ENCODE results near the gene NEK6.
A peak's percentile ranks its signal among the peaks of the same experiment; 100 is the strongest.

The NEK6 gene

DNA sequence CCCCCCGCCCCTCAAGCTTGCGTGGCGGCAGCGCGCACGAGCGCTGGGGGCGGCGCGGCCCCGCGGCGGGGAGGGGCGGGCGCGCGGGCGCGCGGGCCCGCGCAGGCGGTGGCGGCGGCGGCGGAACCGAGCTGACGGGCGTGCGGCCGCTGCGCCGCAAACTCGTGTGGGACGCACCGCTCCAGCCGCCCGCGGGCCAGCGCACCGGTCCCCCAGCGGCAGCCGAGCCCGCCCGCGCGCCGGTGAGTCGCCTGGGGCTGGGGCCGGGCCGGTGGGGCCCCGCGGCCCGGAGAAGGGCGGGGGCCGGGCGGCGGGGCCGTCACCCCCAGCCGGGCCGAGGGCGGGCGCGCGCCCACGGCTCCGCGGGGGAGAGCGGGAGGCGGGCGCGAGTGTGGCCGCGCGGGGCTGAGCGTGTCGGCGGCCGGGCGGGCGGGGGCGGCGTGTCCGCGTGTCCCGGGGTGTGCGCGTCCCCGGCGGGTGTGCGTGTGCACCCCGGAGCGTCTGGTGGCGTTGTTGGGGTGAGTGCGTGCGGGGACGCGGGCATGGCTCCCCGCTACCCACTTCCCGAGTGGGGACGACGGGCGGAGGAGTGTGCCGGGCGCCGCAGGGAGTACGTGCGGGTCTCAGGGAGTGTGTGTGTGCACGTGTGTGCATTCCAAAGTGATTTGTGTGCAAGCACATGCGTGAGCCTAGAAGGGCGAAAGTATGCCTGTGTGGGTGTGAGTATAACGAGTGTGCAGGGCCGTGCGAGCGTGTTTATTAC lies at the start of gene NEK6:
Gene NEK6, plus strand, starts transcription at position 106 of the 763 bp plus-strand sequence. CDS start 44,016 bp downstream, outside the sequence.
- DNase-seq (ENCODE audit: low read depth in 3 of 3): peak in 1 of 3 donors; percentile 20

DNA sequence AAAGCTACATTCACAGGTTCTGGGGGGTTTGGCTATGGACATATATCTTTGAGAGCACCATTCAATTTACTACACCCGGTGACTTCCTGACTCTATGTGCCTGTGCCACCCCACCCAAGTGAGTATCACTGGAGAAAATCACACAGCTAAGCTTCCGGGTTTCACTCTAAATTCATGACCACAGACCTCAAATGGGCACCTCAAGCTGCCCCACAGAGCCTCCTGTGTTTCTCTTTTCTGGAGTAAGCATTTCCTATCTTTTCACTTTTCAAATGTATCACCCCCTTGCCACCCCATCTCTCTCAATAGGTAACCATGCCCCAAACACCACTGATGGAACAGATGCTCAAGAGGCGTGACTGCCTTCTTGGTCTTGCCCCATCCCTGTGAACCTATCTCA lies 49.2 kb upstream of the NEK6 start:
- DNase-seq (ENCODE audit: low read depth in 3 of 3): no peak

DNA sequence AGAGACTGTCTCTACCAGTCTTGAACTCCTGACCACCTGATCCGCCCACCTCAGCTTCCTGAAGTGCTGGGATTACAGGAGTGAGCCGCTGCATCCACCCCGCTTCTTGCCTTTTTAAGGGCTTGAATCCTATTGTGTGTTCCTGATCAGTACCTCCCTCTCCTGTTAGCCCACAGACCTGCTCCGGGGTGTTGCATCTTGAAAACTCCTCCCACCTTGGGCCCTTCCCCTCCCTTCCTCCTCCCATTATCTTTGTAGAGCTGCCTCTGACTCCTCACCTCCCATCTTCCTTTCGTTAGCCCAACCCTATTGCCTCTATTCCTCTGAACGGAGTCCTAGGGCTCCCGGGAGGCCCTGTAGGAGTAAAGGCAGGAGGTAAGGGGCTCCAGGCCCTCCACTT lies 48.5 kb upstream of the NEK6 start:
- no peak for DNase-seq (ENCODE audit: low read depth in 3 of 3)

- DNase-seq (ENCODE audit: low read depth in 3 of 3): no peak
Measured at GRCh38 chr9:124209774-124210173, 48.0 kb upstream of the NEK6 start.

GRCh38 chr9:124210697-124211096 lies 47.1 kb upstream of the NEK6 start:
- DNase-seq (ENCODE audit: low read depth in 3 of 3): peak in 1 of 3 donors; percentile 35

DNA sequence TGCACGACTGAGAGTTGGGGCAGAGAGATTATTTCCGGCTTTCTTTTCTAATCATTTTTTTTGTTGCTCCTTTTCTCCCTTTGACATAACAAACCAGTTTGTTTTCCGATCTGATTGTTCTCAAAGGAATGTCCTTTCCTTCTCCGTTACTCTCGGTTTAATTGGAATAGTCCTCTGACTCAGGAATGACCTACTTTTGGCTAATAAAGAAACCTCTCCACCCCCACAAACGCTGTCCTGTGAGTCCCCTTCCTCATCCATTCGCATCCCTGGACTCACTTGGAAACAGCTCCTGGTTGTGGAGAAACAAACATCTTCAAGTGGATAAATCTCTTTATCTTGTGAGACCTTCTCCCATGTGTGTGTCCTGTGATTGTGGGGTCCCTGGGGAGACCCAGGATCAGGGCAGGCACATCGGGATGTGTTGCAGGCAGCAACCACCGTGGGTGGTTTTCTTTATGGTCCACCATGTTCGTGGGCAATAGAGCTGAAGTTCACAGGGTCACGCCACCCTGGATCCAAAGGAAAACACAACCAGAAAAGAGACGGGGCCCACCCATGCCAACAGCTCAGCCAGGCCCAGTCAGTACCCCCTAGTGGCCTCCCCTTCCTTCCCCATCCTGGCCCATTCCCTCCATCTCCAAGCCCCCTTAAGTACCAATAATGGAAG lies 45.2 kb upstream of the NEK6 start:
- no peak for DNase-seq (ENCODE audit: low read depth in 3 of 3)

GRCh38 chr9:124213396-124213795 lies 44.4 kb upstream of the NEK6 start:
- no peak for DNase-seq (ENCODE audit: low read depth in 3 of 3)

GRCh38 chr9:124214116-124214515 lies 43.6 kb upstream of the NEK6 start:
- DNase-seq (ENCODE audit: low read depth in 3 of 3): no peak

DNA sequence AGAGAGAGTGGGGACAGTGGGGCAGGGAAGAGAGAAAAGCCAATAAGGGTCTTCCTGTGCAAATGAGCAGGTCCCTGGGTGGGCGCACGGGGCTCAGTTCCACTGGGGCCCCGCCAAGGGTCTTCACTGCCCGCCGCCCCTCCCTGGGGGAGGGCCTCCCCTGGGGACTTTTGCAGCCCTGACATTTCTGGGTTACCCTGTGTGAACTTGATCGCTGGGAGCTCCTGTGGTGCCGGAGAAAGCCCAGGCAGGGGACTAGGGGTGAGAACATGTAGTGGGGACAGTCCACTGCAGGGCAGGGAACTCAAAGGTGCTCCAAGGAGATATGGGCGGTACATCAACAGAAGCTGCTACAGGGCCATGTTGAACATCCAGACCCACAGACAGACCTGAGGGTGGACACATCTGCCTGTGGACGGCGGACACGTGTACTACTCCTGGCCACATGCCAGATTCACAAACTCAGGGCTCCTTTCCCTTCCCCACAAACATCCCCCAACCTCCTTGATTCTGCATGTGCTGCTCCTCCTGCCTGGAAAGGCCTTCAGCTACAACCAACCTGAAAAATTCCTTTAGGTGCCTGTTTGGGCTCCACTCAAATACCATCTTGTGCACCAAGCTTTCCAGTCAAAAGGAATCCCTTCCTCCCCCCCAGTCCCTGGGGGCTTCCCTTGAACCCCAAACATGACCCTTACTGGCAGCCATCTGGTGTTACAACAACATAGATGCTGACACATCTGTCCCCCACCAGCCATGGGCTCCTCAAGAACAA lies 43.0 kb upstream of the NEK6 start:
- no peak for DNase-seq (ENCODE audit: low read depth in 3 of 3)

DNA sequence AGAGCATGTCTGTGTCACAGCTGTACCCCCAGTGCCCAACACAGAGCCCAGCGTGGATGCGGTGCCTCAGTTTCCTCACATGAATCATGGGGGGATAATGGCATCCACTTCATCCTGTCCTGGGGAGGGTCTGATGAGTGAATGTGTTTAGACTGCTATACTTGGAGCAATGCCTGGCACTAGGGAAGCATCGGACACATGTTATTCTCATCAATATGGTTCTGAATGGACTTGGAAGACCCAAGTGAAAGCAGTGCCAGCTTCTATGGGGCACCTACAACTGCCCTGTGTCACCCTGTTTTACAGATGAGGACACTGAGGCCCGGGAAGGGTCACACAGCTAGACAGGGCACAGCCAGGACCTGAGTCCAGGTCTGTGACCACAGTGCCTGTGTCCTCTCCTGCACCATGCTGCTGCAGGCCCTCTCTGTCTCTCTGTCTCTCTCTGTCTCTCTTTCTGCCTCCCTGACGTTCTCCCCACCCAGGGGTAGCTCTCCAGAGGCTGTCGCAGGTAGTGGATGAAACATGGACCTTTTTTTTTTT lies 42.3 kb upstream of the NEK6 start:
- DNase-seq (ENCODE audit: low read depth in 3 of 3): no peak

- no peak for DNase-seq (ENCODE audit: low read depth in 3 of 3)
Measured at GRCh38 chr9:124215956-124216355, 41.8 kb upstream of the NEK6 start.

DNA sequence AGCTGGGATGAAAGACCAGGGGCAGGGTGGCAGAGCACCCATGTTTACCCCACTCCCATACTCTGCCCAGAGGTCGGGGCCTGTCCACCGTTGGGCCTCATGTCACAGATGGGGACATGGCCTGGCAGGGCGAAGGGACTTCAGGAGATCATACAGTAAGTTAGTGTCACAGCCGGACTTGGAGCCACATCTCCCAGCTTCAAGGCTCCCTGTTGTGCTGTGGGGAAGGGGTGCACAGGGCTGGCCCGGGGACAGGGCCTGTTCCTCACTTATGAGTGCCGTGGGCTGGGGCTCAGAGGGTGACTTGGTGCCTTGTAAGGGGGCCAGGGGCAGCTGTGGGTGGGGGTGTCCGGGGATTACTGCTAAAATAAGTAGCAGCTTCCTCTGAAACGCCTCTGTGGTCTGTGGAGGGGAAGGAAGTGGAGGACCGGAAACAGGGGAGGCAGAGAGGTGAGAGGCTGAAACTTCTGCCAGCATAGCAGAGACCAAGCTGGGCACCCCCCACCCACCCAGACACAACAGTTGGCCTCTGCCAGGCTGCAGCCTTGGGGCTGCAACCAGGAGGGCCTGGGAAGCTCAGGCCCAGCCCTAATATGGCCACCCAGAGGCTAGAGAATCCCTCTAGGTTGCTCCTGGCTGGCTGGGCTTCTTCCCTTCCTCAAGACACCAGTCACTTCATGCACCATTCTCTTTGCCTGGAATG lies 41.1 kb upstream of the NEK6 start:
- peak in 2 of 3 donors; percentile 32 to 60 for DNase-seq (ENCODE audit: low read depth in 3 of 3)

DNA sequence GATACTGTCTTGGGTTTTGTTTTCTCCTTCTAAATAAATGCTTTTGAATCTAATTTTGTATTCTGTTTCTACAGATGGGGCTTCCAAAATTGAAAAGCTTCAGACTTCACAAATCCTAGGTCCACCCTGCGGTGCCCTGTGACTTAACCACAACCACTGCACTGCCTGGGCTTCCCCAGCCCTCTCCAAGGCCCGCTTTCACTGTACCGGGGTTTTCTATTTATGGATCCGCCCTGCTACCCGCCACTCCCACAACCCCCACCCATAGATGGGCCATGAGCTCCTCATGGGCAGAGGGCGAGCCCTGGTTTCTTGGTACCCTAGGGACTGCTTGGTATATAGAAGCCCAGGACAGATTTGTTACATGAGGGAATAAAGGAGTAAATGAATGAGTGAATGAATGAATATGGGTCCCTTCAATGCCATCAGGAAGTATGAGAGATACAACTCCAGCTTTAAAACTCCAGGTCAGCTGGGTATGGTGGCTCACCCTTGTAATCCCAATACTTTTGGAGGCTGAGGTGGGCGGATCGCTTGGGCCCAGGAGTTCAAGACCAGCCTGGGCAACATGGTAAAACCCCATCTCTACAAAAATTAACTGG lies 39.8 kb upstream of the NEK6 start:
- no peak for DNase-seq (ENCODE audit: low read depth in 3 of 3)

- DNase-seq (ENCODE audit: low read depth in 3 of 3): peak in 1 of 3 donors; percentile 20
Measured at GRCh38 chr9:124218438-124218982, 39.2 kb upstream of the NEK6 start.

DNA sequence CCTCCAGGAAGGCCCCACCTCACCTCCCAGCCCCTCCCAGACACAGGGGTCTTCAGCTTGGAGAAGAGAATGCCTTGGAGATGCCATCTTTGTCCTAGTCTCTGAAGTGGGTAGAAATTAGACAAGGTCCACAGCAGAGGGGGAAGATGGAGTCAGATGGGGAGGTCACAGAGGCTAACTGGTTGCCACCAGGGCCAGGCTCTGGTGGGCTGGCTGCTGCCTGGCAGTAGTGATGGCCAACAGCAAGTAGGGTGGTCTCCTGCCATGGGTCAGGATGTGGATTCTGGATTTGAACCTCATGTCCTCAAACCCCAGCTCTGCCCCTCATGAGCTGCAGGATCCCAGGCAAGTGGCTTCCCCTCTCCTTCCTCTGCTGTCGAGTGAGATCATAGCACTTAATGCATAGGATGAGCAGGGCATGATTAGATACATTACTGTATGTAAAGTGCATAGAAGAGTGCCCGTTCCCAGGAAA lies 38.7 kb upstream of the NEK6 start:
- no peak for DNase-seq (ENCODE audit: low read depth in 3 of 3)

- DNase-seq (ENCODE audit: low read depth in 3 of 3): no peak
Measured at GRCh38 chr9:124220946-124221451, 36.8 kb upstream of the NEK6 start.

DNA sequence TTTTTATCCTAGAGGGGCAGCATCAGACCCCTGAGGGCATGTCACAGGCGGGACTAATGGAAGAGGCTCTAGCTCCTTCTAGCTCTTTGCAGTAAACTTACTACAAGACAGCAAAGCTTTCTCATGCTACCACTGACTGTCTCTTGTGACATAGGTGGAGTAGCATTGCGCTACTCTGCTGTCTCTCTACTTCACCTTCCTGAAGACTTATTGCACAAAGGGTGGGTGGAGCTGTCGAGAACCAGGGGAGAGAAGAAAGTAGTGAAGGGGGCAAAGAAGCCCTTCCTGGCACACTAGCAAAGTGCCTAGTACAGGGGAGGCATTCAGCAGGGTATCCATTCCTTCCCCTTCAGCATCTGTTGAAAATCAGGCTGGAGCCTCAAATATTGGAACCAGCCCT lies 36.1 kb upstream of the NEK6 start:
- DNase-seq (ENCODE audit: low read depth in 3 of 3): no peak

- DNase-seq (ENCODE audit: low read depth in 3 of 3): no peak
Measured at GRCh38 chr9:124222109-124222508, 35.6 kb upstream of the NEK6 start.

DNA sequence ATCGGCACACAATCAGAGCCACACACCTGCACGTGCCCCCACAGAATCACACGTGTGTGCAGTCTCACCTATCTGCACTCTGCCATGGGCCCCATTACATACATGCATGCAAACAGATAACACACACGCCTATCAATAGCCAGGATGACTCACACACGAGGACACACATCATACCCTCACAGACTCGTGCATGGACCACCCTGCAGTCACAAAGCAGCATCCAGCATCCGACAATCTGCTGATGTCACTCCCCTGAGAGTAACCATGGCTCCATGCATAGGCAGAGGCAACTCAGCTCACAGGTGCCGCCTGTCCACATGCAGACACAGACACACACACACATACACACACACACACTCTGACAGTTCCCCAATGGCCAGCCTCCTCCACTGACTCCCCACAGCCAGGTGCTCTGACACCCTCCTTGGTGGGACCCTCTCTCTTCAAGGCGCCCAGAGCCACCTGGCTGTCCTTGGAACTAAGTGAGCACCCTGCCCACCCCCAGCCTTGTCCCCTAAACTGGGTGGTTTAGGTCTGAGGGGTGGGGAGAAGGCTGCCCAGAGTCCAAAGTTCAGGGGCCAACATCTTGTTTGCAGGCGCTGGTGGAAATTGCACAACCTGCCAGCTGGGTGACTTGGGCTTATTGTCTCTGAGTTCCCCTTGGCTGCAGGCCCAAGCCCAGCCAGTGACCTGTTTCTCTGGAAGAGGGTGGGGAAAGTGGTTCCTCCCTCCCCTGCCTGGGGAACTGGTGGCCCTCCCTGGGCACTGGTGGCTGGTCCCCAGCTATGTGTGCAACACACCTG lies 34.6 kb upstream of the NEK6 start:
- DNase-seq (ENCODE audit: low read depth in 3 of 3): no peak

- no peak for DNase-seq (ENCODE audit: low read depth in 3 of 3)
Measured at GRCh38 chr9:124225945-124226344, 31.8 kb upstream of the NEK6 start.
